Fibroblast of lung (primary cell): ENCODE measurements around the gene PCID2. TPM values are rescaled to one million over a fixed set of nuclear protein-coding genes. Genes with fewer than 3 reads are reported as not detected.

Experiments used
- DNase-seq, 2 donors: peaks; one replicate each; pipeline versions ENCODE4 v3.0.0 to v3.0.0-alpha.2; 2010; ENCODE audit warnings: low read depth in 2 of 2
- H2AFZ ChIP-seq: 2 replicates; pipeline ENCODE4 v1.5.1; 2012; ENCODE audit warnings: low read length, control low read depth, inconsistent platforms
- H3K27ac ChIP-seq: 2 replicates; pipeline ENCODE4 v1.5.1; 2011; ENCODE audit warnings: low read length, control low read depth; ENCODE audit not compliant: insufficient read depth
- H3K27me3 ChIP-seq: 2 replicates; pipeline ENCODE4 v1.5.1; 2011; ENCODE audit warnings: mild to moderate bottlenecking, low read length; ENCODE audit not compliant: control insufficient read depth, insufficient read depth
- H3K36me3 ChIP-seq: 2 replicates; pipeline ENCODE4 v1.5.1; 2011; ENCODE audit warnings: low read length; ENCODE audit not compliant: control insufficient read depth, insufficient read depth
- H3K4me1 ChIP-seq: 2 replicates; pipeline ENCODE4 v1.5.1; 2011; ENCODE audit warnings: low read length; ENCODE audit not compliant: control insufficient read depth, insufficient read depth; ENCODE audit errors: extremely low read depth
- H3K4me2 ChIP-seq: 2 replicates; pipeline ENCODE4 v1.5.1; 2011; ENCODE audit warnings: low read length, control low read depth; ENCODE audit not compliant: insufficient read depth; ENCODE audit errors: extremely low read depth
- H3K4me3 ChIP-seq, 4 experiments: fragments of 200-600 bp in 1 of 4; sonication (generic) in 1 of 4; replicated peaks in 1 of 4; 2 replicates each; pipeline ENCODE4 v1.5.1; 2011 to 2016; ENCODE audit warnings: low read length in 4 of 4, low read depth in 3 of 4, mild to moderate bottlenecking in 3 of 4, control low read depth in 2 of 4, inconsistent platforms in 1 of 4, mixed read lengths in 1 of 4; ENCODE audit not compliant: insufficient read depth in 1 of 4; ENCODE audit errors: control extremely low read depth in 1 of 4
- H3K79me2 ChIP-seq: 2 replicates; pipeline ENCODE4 v1.5.1; 2012; ENCODE audit warnings: mild to moderate bottlenecking, low read length, inconsistent platforms; ENCODE audit not compliant: control insufficient read depth, insufficient read depth
- H3K9ac ChIP-seq: 2 replicates; pipeline ENCODE4 v1.5.1; 2011; ENCODE audit warnings: mild to moderate bottlenecking, low read length, control low read depth; ENCODE audit not compliant: insufficient read depth
- H3K9me3 ChIP-seq: 2 replicates; pipeline ENCODE4 v1.5.1; 2012; ENCODE audit warnings: low read depth, low read length; ENCODE audit not compliant: control insufficient read depth, insufficient read depth
- H4K20me1 ChIP-seq: 2 replicates; pipeline ENCODE4 v1.5.1; 2011; ENCODE audit warnings: low read length; ENCODE audit not compliant: control insufficient read depth, insufficient read depth; ENCODE audit errors: extremely low read depth
- EZH2 ChIP-seq: IDR thresholded peaks from 2 replicates; pipeline ENCODE4 v1.5.1; 2012; ENCODE audit warnings: low read length, control low read depth, mild to moderate bottlenecking; ENCODE audit errors: missing control alignments
- polyA plus RNA-seq, 2 donors: library from polyadenylated mRNA; depleted of rRNA in 1 of 2; stranded (reverse) in 1 of 2; unstranded in 1 of 2; fragments of >200 nt; gene quantifications; 2 replicates each; pipeline ENCODE4 v1.2.1, GENCODE V29; 2011 to 2012; ENCODE audit warnings: missing spikeins in 1 of 2
- total RNA-seq: library from RNA; depleted of rRNA; stranded (reverse); fragments of >200 nt; gene quantifications from 2 replicates; pipeline ENCODE4 v1.2.1, GENCODE V29; 2014
- TF ChIP-seq, protein P1 (sequence below), 2 donors: IDR thresholded peaks in 1 of 2; conservative IDR thresholded peaks in 1 of 2; 1 replicate in 1 of 2; 2 replicates in 1 of 2; pipeline ENCODE4 v1.5.1; 2011 to 2012; ENCODE audit warnings: low read length in 2 of 2, control low read depth in 1 of 2, inconsistent platforms in 1 of 2, low read depth in 1 of 2, mild to moderate bottlenecking in 1 of 2

The PCID2 gene
- total and polyA plus RNA-seq, 2 donors (not counting 1 experiment from before 2014, with no cell fraction given), result 93.5 to 113 TPM

- peaks cover 89% of the 10 kb centered on the region for H3K79me2 ChIP-seq
- H3K36me3 ChIP-seq, result peaks cover 24% of the 10 kb centered on the region
- TF ChIP-seq, protein P1, sequence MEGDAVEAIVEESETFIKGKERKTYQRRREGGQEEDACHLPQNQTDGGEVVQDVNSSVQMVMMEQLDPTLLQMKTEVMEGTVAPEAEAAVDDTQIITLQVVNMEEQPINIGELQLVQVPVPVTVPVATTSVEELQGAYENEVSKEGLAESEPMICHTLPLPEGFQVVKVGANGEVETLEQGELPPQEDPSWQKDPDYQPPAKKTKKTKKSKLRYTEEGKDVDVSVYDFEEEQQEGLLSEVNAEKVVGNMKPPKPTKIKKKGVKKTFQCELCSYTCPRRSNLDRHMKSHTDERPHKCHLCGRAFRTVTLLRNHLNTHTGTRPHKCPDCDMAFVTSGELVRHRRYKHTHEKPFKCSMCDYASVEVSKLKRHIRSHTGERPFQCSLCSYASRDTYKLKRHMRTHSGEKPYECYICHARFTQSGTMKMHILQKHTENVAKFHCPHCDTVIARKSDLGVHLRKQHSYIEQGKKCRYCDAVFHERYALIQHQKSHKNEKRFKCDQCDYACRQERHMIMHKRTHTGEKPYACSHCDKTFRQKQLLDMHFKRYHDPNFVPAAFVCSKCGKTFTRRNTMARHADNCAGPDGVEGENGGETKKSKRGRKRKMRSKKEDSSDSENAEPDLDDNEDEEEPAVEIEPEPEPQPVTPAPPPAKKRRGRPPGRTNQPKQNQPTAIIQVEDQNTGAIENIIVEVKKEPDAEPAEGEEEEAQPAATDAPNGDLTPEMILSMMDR (conservative IDR thresholded peaks at IDR 0.05 in 1 of 2, IDR thresholded peaks at IDR 0.05 in 1 of 2; ENCODE audit: low read depth in 1 of 2, low read length in 2 of 2), result peak; percentile 13 to 40
- TF ChIP-seq EZH2, result no peak
- no peaks in the 10 kb centered on the region for H3K27me3 ChIP-seq
- H3K4me1 ChIP-seq, result peaks cover 13% of the 10 kb centered on the region
- H3K4me3 ChIP-seq, result no peak overlapping the region
- peaks cover 6% of the 10 kb centered on the region for H4K20me1 ChIP-seq
- H3K9me3 ChIP-seq, result no peaks in the 10 kb centered on the region
- H3K27ac ChIP-seq, result no peak overlapping the region
- no peak overlapping the region for H3K9ac ChIP-seq
- no peak overlapping the region for H2AFZ ChIP-seq
- DNase-seq, result peak; percentile 6 to 17
- no peak overlapping the region for H3K4me2 ChIP-seq
These were observed 12.4 kb upstream of the PCID2 start for GRCh38 chr13:113220877-113221276.

GRCh38 chr13:113220141-113220598, 11.7 kb upstream of the PCID2 start:
- no peak overlapping the region for H3K27ac ChIP-seq
- no peak overlapping the region for H3K9ac ChIP-seq
- TF ChIP-seq, protein P1 (conservative IDR thresholded peaks at IDR 0.05 in 1 of 2, IDR thresholded peaks at IDR 0.05 in 1 of 2; ENCODE audit: low read depth in 1 of 2, low read length in 2 of 2), result no peak
- no peak for TF ChIP-seq EZH2
- no peaks in the 10 kb centered on the region for H3K27me3 ChIP-seq
- no peak overlapping the region for H3K4me3 ChIP-seq
- H3K9me3 ChIP-seq, result no peaks in the 10 kb centered on the region
- DNase-seq, result no peak
- no peak overlapping the region for H3K4me2 ChIP-seq
- H2AFZ ChIP-seq, result no peak overlapping the region
- peaks cover 92% of the 10 kb centered on the region for H3K79me2 ChIP-seq
- peaks cover 8% of the 10 kb centered on the region for H4K20me1 ChIP-seq
- H3K4me1 ChIP-seq, result peaks cover 20% of the 10 kb centered on the region
- H3K36me3 ChIP-seq, result peaks cover 20% of the 10 kb centered on the region

DNA sequence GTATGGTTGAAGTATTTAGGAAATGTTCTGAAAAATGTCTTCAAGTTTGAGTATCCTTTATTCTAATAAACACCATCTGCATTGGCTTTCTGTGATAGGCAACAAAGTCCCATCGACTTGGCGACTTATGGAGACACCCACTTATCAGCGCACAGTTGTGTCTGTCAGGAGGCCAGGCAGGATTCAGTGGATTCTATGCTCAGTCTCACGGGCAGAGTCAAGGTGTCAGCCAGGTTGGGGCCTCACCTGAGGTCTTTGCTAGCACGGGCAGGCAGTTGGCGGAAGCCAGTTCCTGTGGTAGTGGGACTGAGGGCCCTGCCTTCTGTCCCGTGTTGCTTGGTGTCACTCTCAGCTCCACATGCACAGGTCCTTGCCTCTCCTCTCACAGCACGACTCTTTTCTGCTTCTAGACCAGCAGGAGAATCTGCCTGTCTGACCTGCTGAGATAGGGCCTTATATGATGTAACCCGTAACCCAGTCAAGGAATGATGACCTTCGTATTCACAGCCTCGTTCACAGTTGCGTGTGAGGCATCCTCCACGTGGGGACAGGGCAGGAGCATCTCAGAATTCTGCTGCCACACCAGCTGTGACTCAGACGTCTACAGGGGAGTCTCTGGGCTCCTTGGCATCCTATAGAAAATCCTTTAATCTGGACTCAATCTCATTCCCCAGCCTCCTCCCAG, 10.9 kb upstream of the PCID2 start:
- Histone ChIP-seq H3K4me2 (no peak overlapping the region), H3K4me1 (peaks cover 21% of the 10 kb centered on the region), H4K20me1 (peaks cover 8% of the 10 kb centered on the region), H3K9me3 (no peaks in the 10 kb centered on the region), H2AFZ (no peak overlapping the region), H3K9ac (no peak overlapping the region), H3K36me3 (peaks cover 14% of the 10 kb centered on the region), H3K79me2 (peaks cover 93% of the 10 kb centered on the region), H3K4me3 (no peak overlapping the region), H3K27ac (peak overlapping the region; percentile 0), H3K27me3 (no peaks in the 10 kb centered on the region)
- TF ChIP-seq, protein P1 (conservative IDR thresholded peaks at IDR 0.05 in 1 of 2, IDR thresholded peaks at IDR 0.05 in 1 of 2; ENCODE audit: low read depth in 1 of 2, low read length in 2 of 2), result no peak
- no peak for TF ChIP-seq EZH2
- DNase-seq, result no peak
